Naive thymus-derived CD4-positive, alpha-beta T cell (primary cell): Measurements from ENCODE around the gene TUBG2. TPM values are rescaled to one million over a fixed set of nuclear protein-coding genes. Genes with fewer than 3 reads are reported as not detected.

Experiments
- ATAC-seq: fragments of 150-1000 bp; cut with Tn5 transposase; 2 replicates; pipeline ENCODE4 v1.10.0; 2021; ENCODE audit warnings: mild to moderate bottlenecking, moderate library complexity
- CTCF ChIA-PET: fragments of 350-600 bp; sonication (Branson Sonifier 250); formaldehyde crosslinking; loops from one replicate; lab custom pipeline; 2021; ENCODE audit warnings: antibody characterized with exemption; lab: Charles Lee
- POLR2A ChIA-PET: fragments of 350-600 bp; sonication (Branson Sonifier 250); formaldehyde crosslinking; loops from one replicate; lab custom pipeline; 2021; ENCODE audit warnings: antibody characterized with exemption, inconsistent platforms; lab: Charles Lee
- DNase-seq, 9 donors: peaks; one replicate each; pipeline versions ENCODE4 v3.0.0 to v3.0.0-alpha.2; 2020 to 2022; ENCODE audit warnings: mixed read lengths in 1 of 9
- H3K27ac ChIP-seq: one replicate; pipeline ENCODE4 v1.7.0; 2013; ENCODE audit warnings: mild to moderate bottlenecking, low read depth, low read length, moderate library complexity
- H3K27me3 ChIP-seq, 2 donors: one replicate each; pipeline ENCODE4 v1.7.0; 2013; ENCODE audit warnings: low read length in 2 of 2, mild to moderate bottlenecking in 2 of 2, moderate library complexity in 2 of 2; ENCODE audit not compliant: control insufficient read depth in 2 of 2, insufficient read depth in 2 of 2
- H3K36me3 ChIP-seq, 3 experiments: 1 replicate in 2 of 3; 2 replicates in 1 of 3; pipeline ENCODE4 v1.7.0; 2013; ENCODE audit warnings: low read length in 3 of 3, mild to moderate bottlenecking in 3 of 3, moderate library complexity in 1 of 3; ENCODE audit not compliant: insufficient read depth in 3 of 3, control insufficient read depth in 2 of 3
- H3K4me1 ChIP-seq, 2 donors: one replicate each; pipeline ENCODE4 v1.7.0; 2013; ENCODE audit warnings: low read length in 2 of 2, mild to moderate bottlenecking in 2 of 2, moderate library complexity in 1 of 2; ENCODE audit not compliant: control insufficient read depth in 2 of 2, insufficient read depth in 2 of 2
- H3K4me3 ChIP-seq: 2 replicates; pipeline ENCODE4 v1.7.0; 2013; ENCODE audit warnings: mild to moderate bottlenecking, low read length
- H3K9me3 ChIP-seq, 3 experiments: 1 replicate in 2 of 3; 2 replicates in 1 of 3; pipeline ENCODE4 v1.7.0; 2013; ENCODE audit warnings: low read length in 3 of 3; ENCODE audit not compliant: control insufficient read depth in 2 of 3
- H3K27ac Mint-ChIP-seq, 9 donors: one replicate each; pipeline ENCODE4 v1.8.0; 2020 to 2022; ENCODE audit warnings: mixed read lengths in 9 of 9, mild to moderate bottlenecking in 8 of 9, moderate library complexity in 5 of 9, inconsistent platforms in 2 of 9
- H3K27me3 Mint-ChIP-seq, 5 donors: one replicate each; pipeline ENCODE4 v1.8.0; 2021 to 2022; ENCODE audit warnings: mixed read lengths in 5 of 5, mild to moderate bottlenecking in 1 of 5
- H3K36me3 Mint-ChIP-seq, 5 donors: one replicate each; pipeline ENCODE4 v1.8.0; 2020 to 2022; ENCODE audit warnings: mixed read lengths in 5 of 5, mild to moderate bottlenecking in 3 of 5, inconsistent platforms in 1 of 5
- H3K4me1 Mint-ChIP-seq, 7 donors: one replicate each; pipeline ENCODE4 v1.8.0; 2020 to 2022; ENCODE audit warnings: mixed read lengths in 7 of 7, mild to moderate bottlenecking in 3 of 7, inconsistent platforms in 1 of 7
- H3K4me3 Mint-ChIP-seq, 10 donors: one replicate each; pipeline ENCODE4 v1.8.0; 2020 to 2022; ENCODE audit warnings: mild to moderate bottlenecking in 10 of 10, mixed read lengths in 10 of 10, moderate library complexity in 6 of 10, inconsistent platforms in 2 of 10
- H3K9me3 Mint-ChIP-seq, 11 donors: one replicate each; pipeline ENCODE4 v1.8.0; 2020 to 2022; ENCODE audit warnings: mixed read lengths in 11 of 11, mild to moderate bottlenecking in 4 of 11, inconsistent platforms in 1 of 11, moderate library complexity in 1 of 11
- intact Hi-C, 2 donors: fragments of 100-400 bp; cut with micrococcal nuclease; formaldehyde crosslinking; loops; one replicate each; pipeline ENCODE4 v1.15.1; 2023
- polyA plus RNA-seq, 2 donors: library from polyadenylated mRNA; unstranded; fragments of 300-500 nt; fragmentation: Illumina TruSeq; gene quantifications; one replicate each; pipeline ENCODE4 v1.2.3, GENCODE V29; 2021
- total RNA-seq, 6 experiments: library from RNA in 5 of 6; stranded (reverse) in 5 of 6; gene quantifications; 1 replicate in 5 of 6; 2 replicates in 1 of 6; pipeline ENCODE4 v1.2.3 and lab custom pipeline; 2021 to 2026

Gene TUBG2
- total and polyA plus RNA-seq, 7 experiments from 2014 or later: 4.9 to 20.3 (median 10.4) TPM

- Mint-ChIP-seq H3K36me3 (no peaks in the 10 kb centered on the region), H3K4me3 (no peak overlapping the region), H3K9me3 (no peaks in the 10 kb centered on the region), H3K4me1 (no peaks in the 10 kb centered on the region), H3K27me3 (peaks cover 0 to 3% (median 0%) of the 10 kb centered on the region in 5 donors), H3K27ac (no peak overlapping the region)
- CTCF ChIA-PET: interaction anchor here (0.6 to 0.7 kb wide), 2 partner anchors 106 to 1626 kb away, joined by 3 read pairs; no protein-coding TSS in a partner anchor
- H3K9me3 ChIP-seq: no peaks in the 10 kb centered on the region
- H3K27me3 ChIP-seq: no peaks in the 10 kb centered on the region
- POLR2A ChIA-PET: interaction anchor here (0.5 to 0.7 kb wide), 4 partner anchors 37 to 495 kb away, joined by 3 read pairs; no protein-coding TSS in a partner anchor
- DNase-seq (no peak), ATAC-seq (no peak)
- no peaks in the 10 kb centered on the region for H3K4me1 ChIP-seq
- H3K4me3 ChIP-seq: no peak overlapping the region
- no peaks in the 10 kb centered on the region for H3K36me3 ChIP-seq
- no peak overlapping the region for H3K27ac ChIP-seq
- intact Hi-C loops: no loop called here
Measured at GRCh38 chr17:42632949-42633444, 26.1 kb upstream of the TUBG2 start.

GRCh38 chr17:42639525-42640113 is 19.5 kb upstream of the TUBG2 start:
- no peak overlapping the region for H3K4me3 ChIP-seq
- Mint-ChIP-seq H3K4me1 (peaks cover 0 to 7% (median 0%) of the 10 kb centered on the region in 7 donors), H3K36me3 (no peaks in the 10 kb centered on the region), H3K9me3 (peaks cover 0 to 4% (median 0%) of the 10 kb centered on the region in 11 donors), H3K27ac (no peak overlapping the region), H3K4me3 (no peak overlapping the region), H3K27me3 (peaks cover 0 to 16% (median 11%) of the 10 kb centered on the region in 5 donors)
- H3K27ac ChIP-seq: no peak overlapping the region
- ChIA-PET POLR2A (no interaction called here), CTCF (no interaction called here)
- ATAC-seq: no peak
- no peaks in the 10 kb centered on the region for H3K36me3 ChIP-seq
- no peaks in the 10 kb centered on the region for H3K27me3 ChIP-seq
- no peaks in the 10 kb centered on the region for H3K4me1 ChIP-seq
- H3K9me3 ChIP-seq: no peaks in the 10 kb centered on the region
- intact Hi-C loops: no loop called here
- DNase-seq: no peak

GRCh38 chr17:42640121-42640520 is 19.0 kb upstream of the TUBG2 start:
- H3K36me3 Mint-ChIP-seq: no peaks in the 10 kb centered on the region

GRCh38 chr17:42642336-42642735 is 16.7 kb upstream of the TUBG2 start:
- Histone ChIP-seq H3K4me1 (no peaks in the 10 kb centered on the region), H3K9me3 (no peaks in the 10 kb centered on the region), H3K27me3 (no peaks in the 10 kb centered on the region), H3K4me3 (no peak overlapping the region), H3K36me3 (no peaks in the 10 kb centered on the region), H3K27ac (no peak overlapping the region)
- POLR2A ChIA-PET: no interaction called here
- intact Hi-C loops: no loop called here
- Mint-ChIP-seq H3K4me1 (peaks cover 0 to 7% (median 0%) of the 10 kb centered on the region in 7 donors), H3K27ac (peak overlapping the region in 2 of 9 donors; percentile 13 to 67), H3K4me3 (no peak overlapping the region), H3K36me3 (no peaks in the 10 kb centered on the region), H3K9me3 (peaks cover 0 to 4% (median 0%) of the 10 kb centered on the region in 11 donors), H3K27me3 (peaks cover 0 to 19% (median 11%) of the 10 kb centered on the region in 5 donors)
- DNase-seq (no peak), ATAC-seq (no peak)
- CTCF ChIA-PET: no interaction called here

More at GRCh38 chr17:42640121-42640520, 19.0 kb upstream of the TUBG2 start:
- CTCF ChIA-PET: no interaction called here
- Mint-ChIP-seq H3K9me3 (peaks cover 0 to 4% (median 0%) of the 10 kb centered on the region in 11 donors), H3K27ac (no peak overlapping the region), H3K4me1 (peaks cover 0 to 7% (median 0%) of the 10 kb centered on the region in 7 donors), H3K4me3 (no peak overlapping the region), H3K27me3 (peaks cover 0 to 16% (median 11%) of the 10 kb centered on the region in 5 donors)
- Histone ChIP-seq H3K27ac (no peak overlapping the region), H3K36me3 (no peaks in the 10 kb centered on the region), H3K27me3 (no peaks in the 10 kb centered on the region), H3K4me1 (no peaks in the 10 kb centered on the region), H3K9me3 (no peaks in the 10 kb centered on the region), H3K4me3 (no peak overlapping the region)
- DNase-seq (no peak), ATAC-seq (no peak)
- intact Hi-C loops: no loop called here
- POLR2A ChIA-PET: no interaction called here

GRCh38 chr17:42647778-42648177 is 11.3 kb upstream of the TUBG2 start:
- H3K27me3 Mint-ChIP-seq: peaks cover 0 to 9% (median 5%) of the 10 kb centered on the region in 5 donors

GRCh38 chr17:42651392-42651791 is 7.7 kb upstream of the TUBG2 start:
- H3K4me1 ChIP-seq: no peaks in the 10 kb centered on the region
- Mint-ChIP-seq H3K9me3 (no peaks in the 10 kb centered on the region), H3K27me3 (peaks cover 11 to 24% (median 18%) of the 10 kb centered on the region in 5 donors), H3K4me1 (peaks cover 0 to 13% (median 5%) of the 10 kb centered on the region in 7 donors), H3K36me3 (no peaks in the 10 kb centered on the region), H3K4me3 (no peak overlapping the region), H3K27ac (no peak overlapping the region)
- no peak overlapping the region for H3K4me3 ChIP-seq
- no peak for ATAC-seq
- POLR2A ChIA-PET: no interaction called here
- H3K9me3 ChIP-seq: no peaks in the 10 kb centered on the region
- no peak for DNase-seq
- H3K36me3 ChIP-seq: no peaks in the 10 kb centered on the region
- no peaks in the 10 kb centered on the region for H3K27me3 ChIP-seq
- CTCF ChIA-PET: no interaction called here
- H3K27ac ChIP-seq: no peak overlapping the region
- intact Hi-C loops: no loop called here

More at GRCh38 chr17:42647778-42648177, 11.3 kb upstream of the TUBG2 start:
- intact Hi-C loops: no loop called here
- Histone ChIP-seq H3K4me3 (no peak overlapping the region), H3K4me1 (no peaks in the 10 kb centered on the region), H3K27me3 (no peaks in the 10 kb centered on the region), H3K36me3 (no peaks in the 10 kb centered on the region), H3K9me3 (no peaks in the 10 kb centered on the region), H3K27ac (no peak overlapping the region)
- Mint-ChIP-seq H3K36me3 (no peaks in the 10 kb centered on the region), H3K27ac (no peak overlapping the region), H3K4me1 (peaks cover 0 to 4% (median 0%) of the 10 kb centered on the region in 7 donors), H3K9me3 (peaks cover 0 to under 1% (median 0%) of the 10 kb centered on the region in 11 donors), H3K4me3 (no peak overlapping the region)
- POLR2A ChIA-PET: interaction anchor here (0.6 kb wide), 2 partner anchors 27 to 1959 kb away, joined by 3 to 4 read pairs; no protein-coding TSS in a partner anchor
- CTCF ChIA-PET: interaction anchor here (1.5 kb wide), 1 partner anchor 70 kb away, joined by 4 read pairs; the partner anchor contains the start of gene PSMC3IP
- ATAC-seq (no peak), DNase-seq (no peak)
